ENCODE data around the gene MAGOHB. TPM values are rescaled to one million over a fixed set of nuclear protein-coding genes. Genes with fewer than 3 reads are reported as not detected.

Gene MAGOHB
- total and polyA plus RNA-seq, 2 of the 13 experiments (the other 11 are each of a cell fraction or from before 2014, with no cell fraction given): 7.0 to 49.8 TPM

- no peak overlapping the region for H3K27ac ChIP-seq (ENCODE audit: extremely low read length, insufficient read depth, low read length)
- 62% methylated on average over 10 of the region's 11 CpGs for WGBS (ENCODE audit: low lambda C conversion rate)
- in situ Hi-C loops (cut with HindIII; ENCODE audit: extremely low pct_ligation_motif_present, low pct_unique_long_range_greater_than_20kb): no loop called here
- no peak overlapping the region for H3K4me2 ChIP-seq (ENCODE audit: low read depth, low read length)
- H3K9me3 ChIP-seq (ENCODE audit: low read length): no peaks in the 10 kb centered on the region
- H2AFZ ChIP-seq (ENCODE audit: low read length): no peak overlapping the region
- FAIRE-seq: no peak
- no peaks in the 10 kb centered on the region for H3K79me2 ChIP-seq (ENCODE audit: insufficient read depth, low read length)
- H4K20me1 ChIP-seq (ENCODE audit: insufficient read depth, low read length): no peaks in the 10 kb centered on the region
- BruUV-seq (replicated peaks): no TSS peak
- H3K27me3 ChIP-seq (ENCODE audit: control insufficient read depth in 1 of 2, insufficient read depth in 2 of 2, low read length in 2 of 2): no peaks in the 10 kb centered on the region
- H3K36me3 ChIP-seq (replicated peaks in 1 of 2; ENCODE audit: control insufficient read depth in 1 of 2, insufficient read depth in 2 of 2, low read length in 2 of 2): no peaks in the 10 kb centered on the region
- ChIA-PET POLR2A (no interaction called here), CTCF (ENCODE audit: low intra/inter-chr PET ratio, low total read pairs) (no interaction called here)
- H3K4me3 ChIP-seq (replicated peaks in 1 of 3; ENCODE audit: insufficient read depth in 1 of 3, low read depth in 2 of 3, low read length in 3 of 3): no peak overlapping the region
- no peaks in the 10 kb centered on the region for H3K4me1 ChIP-seq (ENCODE audit: insufficient read depth, low read length)
- no peak for DNase-seq (ENCODE audit: low spot score)
- intact Hi-C loops (cut with micrococcal nuclease; ENCODE audit: unreplicated experiment): no loop called here
- no peak for ATAC-seq
- no peak overlapping the region for H3K9ac ChIP-seq (ENCODE audit: insufficient read depth, low read depth, low read length)
- no peak for TF ChIP-seq STAT6 (CRISPR knock-in tag; IDR thresholded peaks at IDR 0.05; ENCODE audit: borderline replicate concordance)
- TF ChIP-seq ERF (CRISPR knock-in tag; IDR thresholded peaks at IDR 0.05): no peak
- no peak for TF ChIP-seq ZNF83 (CRISPR knock-in tag; IDR thresholded peaks at IDR 0.05; ENCODE audit: borderline replicate concordance)
- TF ChIP-seq ZNF292 (CRISPR knock-in tag; IDR thresholded peaks at IDR 0.05; ENCODE audit: borderline replicate concordance, low read depth): no peak
- TF ChIP-seq MATR3 (CRISPR knock-in tag; IDR thresholded peaks at IDR 0.05): no peak
- TF ChIP-seq ARNT (IDR thresholded peaks at IDR 0.05): no peak
- TF ChIP-seq, protein P1, sequence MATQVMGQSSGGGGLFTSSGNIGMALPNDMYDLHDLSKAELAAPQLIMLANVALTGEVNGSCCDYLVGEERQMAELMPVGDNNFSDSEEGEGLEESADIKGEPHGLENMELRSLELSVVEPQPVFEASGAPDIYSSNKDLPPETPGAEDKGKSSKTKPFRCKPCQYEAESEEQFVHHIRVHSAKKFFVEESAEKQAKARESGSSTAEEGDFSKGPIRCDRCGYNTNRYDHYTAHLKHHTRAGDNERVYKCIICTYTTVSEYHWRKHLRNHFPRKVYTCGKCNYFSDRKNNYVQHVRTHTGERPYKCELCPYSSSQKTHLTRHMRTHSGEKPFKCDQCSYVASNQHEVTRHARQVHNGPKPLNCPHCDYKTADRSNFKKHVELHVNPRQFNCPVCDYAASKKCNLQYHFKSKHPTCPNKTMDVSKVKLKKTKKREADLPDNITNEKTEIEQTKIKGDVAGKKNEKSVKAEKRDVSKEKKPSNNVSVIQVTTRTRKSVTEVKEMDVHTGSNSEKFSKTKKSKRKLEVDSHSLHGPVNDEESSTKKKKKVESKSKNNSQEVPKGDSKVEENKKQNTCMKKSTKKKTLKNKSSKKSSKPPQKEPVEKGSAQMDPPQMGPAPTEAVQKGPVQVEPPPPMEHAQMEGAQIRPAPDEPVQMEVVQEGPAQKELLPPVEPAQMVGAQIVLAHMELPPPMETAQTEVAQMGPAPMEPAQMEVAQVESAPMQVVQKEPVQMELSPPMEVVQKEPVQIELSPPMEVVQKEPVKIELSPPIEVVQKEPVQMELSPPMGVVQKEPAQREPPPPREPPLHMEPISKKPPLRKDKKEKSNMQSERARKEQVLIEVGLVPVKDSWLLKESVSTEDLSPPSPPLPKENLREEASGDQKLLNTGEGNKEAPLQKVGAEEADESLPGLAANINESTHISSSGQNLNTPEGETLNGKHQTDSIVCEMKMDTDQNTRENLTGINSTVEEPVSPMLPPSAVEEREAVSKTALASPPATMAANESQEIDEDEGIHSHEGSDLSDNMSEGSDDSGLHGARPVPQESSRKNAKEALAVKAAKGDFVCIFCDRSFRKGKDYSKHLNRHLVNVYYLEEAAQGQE (IDR thresholded peaks at IDR 0.05; ENCODE audit: borderline replicate concordance in 1 of 2, low read depth in 1 of 2, low read length in 2 of 2): no peak
- TF ChIP-seq BORCS8-MEF2B (CRISPR knock-in tag; IDR thresholded peaks at IDR 0.05): no peak
- no peak for TF ChIP-seq ZNF883 (CRISPR knock-in tag; IDR thresholded peaks at IDR 0.05; ENCODE audit: not compliant biosample characterization)
- no peak for TF ChIP-seq JDP2 (CRISPR knock-in tag; IDR thresholded peaks at IDR 0.05; ENCODE audit: borderline replicate concordance)
- TF ChIP-seq, protein P2, sequence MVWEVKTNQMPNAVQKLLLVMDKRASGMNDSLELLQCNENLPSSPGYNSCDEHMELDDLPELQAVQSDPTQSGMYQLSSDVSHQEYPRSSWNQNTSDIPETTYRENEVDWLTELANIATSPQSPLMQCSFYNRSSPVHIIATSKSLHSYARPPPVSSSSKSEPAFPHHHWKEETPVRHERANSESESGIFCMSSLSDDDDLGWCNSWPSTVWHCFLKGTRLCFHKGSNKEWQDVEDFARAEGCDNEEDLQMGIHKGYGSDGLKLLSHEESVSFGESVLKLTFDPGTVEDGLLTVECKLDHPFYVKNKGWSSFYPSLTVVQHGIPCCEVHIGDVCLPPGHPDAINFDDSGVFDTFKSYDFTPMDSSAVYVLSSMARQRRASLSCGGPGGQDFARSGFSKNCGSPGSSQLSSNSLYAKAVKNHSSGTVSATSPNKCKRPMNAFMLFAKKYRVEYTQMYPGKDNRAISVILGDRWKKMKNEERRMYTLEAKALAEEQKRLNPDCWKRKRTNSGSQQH (CRISPR knock-in tag; IDR thresholded peaks at IDR 0.05; ENCODE audit: low read depth): no peak
- no peak for TF ChIP-seq HIVEP1 (CRISPR knock-in tag; IDR thresholded peaks at IDR 0.05)
Measured at GRCh38 chr12:10571141-10571540, 42.3 kb downstream of the MAGOHB start.

All from HepG2 (cell line).